DMS79 (cell line): Measurements from ENCODE around the gene ERVH48-1.
A peak's percentile ranks its signal among the peaks of the same experiment; 100 is the strongest.
"Not testable (repeated sequence)": the region's sequence is repeated elsewhere in the genome, so short reads cannot be mapped to it uniquely, and the experiment has no call there.

Experiments used
- DNase-seq: peaks from one replicate; lab custom pipeline; 2025; lab: John Stamatoyannopoulos, UW

Gene ERVH48-1

DNA sequence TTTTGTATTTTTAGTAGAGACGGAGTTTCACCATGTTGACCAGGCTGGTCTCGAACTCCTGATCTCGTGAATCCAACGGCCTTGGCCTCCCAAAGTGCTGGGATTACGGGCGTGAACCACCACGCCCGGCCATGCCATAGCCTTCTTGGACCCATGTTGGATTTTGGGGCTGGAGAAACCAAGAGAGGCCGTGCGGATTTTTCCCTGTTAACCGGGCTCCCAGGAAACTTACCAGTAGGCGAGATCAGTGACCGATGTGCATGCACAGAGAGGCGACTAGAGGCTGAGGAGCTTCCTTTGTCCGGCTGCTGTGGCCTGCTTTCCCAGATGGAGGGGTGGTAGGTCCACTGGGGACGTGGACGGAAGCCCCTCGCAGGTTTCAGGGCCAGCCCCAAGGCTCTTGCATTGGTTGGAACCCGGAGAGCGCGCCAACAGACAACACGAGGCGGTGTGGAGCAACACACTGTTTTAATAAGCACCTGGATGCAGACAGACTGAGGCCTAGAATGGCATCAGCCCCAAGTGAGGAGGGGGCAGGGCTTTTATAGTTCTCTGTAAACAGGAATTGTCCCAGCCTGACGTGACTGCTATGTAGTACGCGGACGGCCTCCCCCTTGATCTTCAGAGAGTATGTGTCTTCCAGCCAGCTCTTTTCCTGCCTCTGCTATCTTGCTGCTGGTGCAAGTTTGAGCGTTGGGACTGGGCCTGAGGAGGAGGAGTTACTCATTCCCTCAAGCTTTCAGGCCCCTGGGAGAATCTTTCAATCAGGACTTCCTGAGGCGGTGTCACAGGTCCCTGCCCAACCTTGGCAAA is at the start of gene ERVH48-1:
Gene ERVH48-1 (minus strand): TSS at position 517 of the 813 bp plus-strand sequence. CDS start 6,624 bp downstream, outside the sequence.
- DNase-seq = no peak

DNA sequence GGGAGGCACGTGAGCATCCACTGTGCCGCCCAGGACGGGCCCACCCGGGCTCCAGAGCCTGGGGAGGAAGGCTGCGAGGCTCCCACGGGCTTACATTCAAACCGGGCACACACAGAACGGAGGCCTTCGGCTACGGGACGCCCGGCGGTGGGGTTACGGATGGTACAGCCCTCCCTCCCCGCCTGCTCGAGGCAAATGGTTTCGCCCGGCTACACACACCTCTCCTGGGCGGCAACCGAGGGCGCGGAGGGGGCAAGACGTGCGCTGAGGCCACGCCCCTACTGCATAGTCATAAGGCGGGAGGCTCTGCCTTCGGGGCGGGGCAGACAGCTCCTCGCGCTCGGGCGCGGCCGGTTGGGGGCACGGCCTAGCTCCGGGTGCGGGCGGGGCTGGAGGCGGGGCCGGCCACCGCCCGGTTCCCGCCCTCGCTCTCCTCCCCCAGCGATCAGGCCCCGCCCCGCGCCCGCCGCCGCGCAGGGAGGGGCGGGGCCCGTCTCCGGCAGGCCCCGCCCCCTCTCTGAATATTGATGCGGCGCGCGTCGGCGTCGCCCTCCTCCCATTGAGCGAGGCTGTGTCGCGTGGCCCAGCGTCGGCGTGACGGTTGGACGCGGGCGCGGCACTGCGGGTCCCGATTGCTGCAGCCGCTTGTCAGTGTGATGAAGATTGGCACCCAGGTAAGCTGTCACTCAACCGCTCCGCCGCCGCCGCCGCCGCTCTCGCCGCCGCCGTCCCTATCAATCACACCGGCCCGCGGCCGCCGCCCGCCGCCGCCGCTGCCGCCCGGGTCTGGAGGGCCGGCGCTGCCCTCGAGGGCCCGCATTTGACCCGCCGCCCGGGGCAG is 48.8 kb upstream of the ERVH48-1 start, which contains the start of gene PKNOX1:
Gene PKNOX1 (plus strand): TSS at position 572 of the 841 bp plus-strand sequence. CDS start 29,820 bp downstream, outside the sequence.
- DNase-seq = peak; percentile 96

DNA sequence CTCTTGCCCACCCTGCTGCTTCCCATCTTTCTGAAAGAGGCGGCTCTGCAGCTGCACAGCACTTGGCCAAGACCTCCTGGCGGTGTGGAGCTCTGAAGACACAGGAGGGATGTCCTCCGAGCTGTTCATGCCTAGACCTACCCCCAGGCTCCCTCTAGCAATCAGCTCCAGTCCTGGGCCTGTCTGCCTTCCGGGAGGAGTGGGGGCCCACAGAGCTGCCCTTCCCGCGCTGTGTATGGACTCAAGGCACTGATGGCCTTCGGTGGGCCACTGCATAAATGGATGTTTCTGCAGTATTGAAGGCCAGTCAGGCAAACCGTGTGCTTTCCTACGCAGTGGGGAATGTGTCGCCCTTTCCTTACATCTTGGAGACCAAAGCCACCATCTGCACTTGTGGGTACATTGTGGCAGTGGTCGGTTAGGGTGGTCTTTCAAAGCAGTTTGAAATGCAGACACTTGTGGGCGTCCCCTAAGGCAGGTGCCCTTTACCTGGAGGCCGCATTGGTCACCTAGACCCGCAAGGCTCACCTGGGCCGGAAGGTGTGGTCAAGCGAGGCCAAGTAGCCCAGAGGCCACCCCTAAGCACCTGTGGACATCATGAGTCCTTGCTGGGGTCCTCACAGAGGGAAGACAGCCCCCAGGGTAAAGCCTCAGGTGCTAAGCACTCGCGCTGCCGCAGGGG is 48.0 kb upstream of the ERVH48-1 start:
- DNase-seq = no peak

- no peak for DNase-seq
Measured at GRCh38 chr21:42971897-42972275, 46.5 kb upstream of the ERVH48-1 start.

GRCh38 chr21:42970946-42971653 is 45.7 kb upstream of the ERVH48-1 start:
- DNase-seq = no peak

- no peak for DNase-seq
Measured at GRCh38 chr21:42969193-42969600, 43.8 kb upstream of the ERVH48-1 start.

DNA sequence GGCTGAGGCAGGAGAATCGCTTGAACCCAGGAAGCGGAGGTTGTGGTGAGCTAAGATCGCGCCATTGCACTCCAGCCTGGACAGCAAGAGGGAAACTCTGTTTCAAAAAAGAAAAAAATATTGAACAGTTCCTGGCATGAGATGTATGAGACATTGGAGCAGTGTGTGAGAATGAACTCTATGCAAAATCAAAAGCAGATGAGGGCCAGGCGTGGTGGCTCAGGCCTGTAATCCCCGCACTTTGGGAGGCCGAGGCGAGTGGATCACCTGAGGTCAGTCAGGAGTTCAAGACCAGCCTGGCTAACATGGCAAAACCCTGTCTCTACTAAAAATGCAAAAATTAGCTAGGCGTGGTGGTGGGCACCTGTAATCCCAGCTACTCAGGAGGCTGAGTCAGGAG is 42.2 kb upstream of the ERVH48-1 start:
- not testable (repeated sequence) for DNase-seq

- no peak for DNase-seq
Measured at GRCh38 chr21:42965211-42965560, 39.8 kb upstream of the ERVH48-1 start.

DNA sequence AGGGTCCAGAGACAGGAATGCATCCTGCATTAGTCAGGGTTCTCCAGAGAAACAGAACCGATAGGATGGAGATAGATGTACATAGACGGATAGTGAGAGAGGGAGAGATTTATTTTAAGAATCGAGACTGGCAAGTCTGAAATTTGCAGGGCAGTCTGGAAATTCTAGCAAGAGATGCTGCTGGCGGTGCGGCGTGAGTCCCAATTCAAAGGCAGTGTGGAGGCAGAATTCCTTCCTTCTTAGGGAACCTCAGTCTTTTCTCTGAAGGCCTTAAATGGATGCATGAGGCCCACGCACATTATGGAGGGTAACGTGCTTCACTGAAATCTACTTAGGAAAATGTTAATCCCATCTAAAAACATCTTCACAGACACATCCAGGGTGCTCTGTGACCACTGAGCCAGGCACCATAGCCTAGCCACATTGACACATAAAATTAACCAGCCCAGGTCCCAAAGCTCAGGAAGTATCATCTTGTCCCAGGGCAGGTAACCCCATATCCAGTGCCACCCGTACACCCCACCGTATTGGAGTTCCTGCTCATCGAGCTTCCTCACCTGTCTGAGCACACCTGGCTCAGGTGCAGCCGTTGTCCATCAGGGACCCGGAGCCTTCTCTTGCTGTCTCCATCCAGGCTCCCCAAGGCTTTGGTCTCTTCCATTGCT is 39.2 kb upstream of the ERVH48-1 start:
- no peak for DNase-seq

GRCh38 chr21:42964086-42964485 is 38.7 kb upstream of the ERVH48-1 start:
- DNase-seq = no peak

GRCh38 chr21:42962380-42963007 is 37.1 kb upstream of the ERVH48-1 start:
- no peak for DNase-seq

DNA sequence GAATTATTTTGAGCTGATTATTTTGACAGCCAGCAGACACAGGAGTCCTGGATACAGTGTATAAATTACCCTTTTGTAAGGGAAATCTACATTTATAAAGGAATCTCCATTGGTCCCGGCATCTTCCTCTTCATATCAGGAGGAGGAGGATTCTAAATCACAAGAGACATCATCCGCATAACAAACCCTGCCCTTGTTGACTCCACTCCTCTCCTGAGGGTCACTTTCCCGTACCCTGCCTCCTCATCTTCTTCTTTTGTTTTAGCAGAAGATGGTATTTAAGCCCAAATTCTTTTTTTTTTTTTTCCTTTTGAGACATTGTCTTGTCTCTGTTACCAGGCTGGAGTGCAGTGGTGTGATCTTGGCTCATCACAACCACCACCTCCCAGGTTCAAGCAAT is 34.3 kb upstream of the ERVH48-1 start:
- no peak for DNase-seq

DNA sequence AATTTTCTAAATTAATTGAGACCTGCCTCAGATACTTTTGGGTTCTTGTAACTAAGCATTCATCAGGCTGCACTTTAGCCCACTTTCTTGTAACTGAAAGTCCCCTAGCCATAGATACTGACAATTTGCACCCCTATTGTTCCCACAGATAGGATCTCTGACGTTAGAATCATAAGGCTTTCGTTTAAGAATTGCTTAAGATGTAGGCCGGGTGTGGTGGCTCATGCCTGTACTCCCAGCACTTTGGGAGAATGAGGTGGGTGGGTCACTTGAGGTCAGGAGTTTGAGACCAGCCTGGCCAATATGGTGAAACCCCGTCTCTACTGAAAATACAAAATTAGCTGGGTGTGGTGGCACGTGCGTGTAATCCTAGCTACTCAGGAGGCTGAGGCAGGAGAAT is 32.7 kb upstream of the ERVH48-1 start:
- not testable (repeated sequence) for DNase-seq

- DNase-seq = no peak
Measured at GRCh38 chr21:42956824-42957630, 31.6 kb upstream of the ERVH48-1 start.

DNA sequence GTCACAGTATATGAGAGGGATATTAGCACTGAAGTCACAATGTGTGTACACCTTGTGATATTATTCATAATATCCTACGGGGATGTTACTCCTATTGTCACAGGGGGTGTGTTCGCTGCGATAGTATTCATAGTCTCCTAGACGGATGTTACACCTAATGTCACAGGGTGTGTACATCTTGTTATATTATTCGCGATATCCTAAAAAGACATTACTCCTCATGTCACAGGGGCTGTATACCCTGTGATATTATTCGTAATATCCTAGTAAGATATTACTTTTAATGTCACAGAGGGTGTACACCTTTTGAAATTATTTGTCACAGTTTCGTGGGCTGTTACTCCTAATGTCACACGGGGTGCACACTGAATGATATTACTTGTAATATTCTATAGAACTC is 25.8 kb upstream of the ERVH48-1 start:
- DNase-seq = not testable (repeated sequence)

GRCh38 chr21:42949094-42949755 is 23.8 kb upstream of the ERVH48-1 start:
- DNase-seq = not testable (repeated sequence)

GRCh38 chr21:42942244-42942643 is 16.8 kb upstream of the ERVH48-1 start:
- DNase-seq = no peak

- no peak for DNase-seq
Measured at GRCh38 chr21:42941696-42942085, 16.3 kb upstream of the ERVH48-1 start.
